Measurements from ENCODE around the gene CCDC12.

CCDC12 gene

GRCh38 chr3:46976326-46977190 lies at the start of gene CCDC12:
TSS of gene CCDC12 (minus strand) at chr3:46976745. CDS start at chr3:46976732, 13 bp downstream.
- DNase-seq, result peak; percentile 90

- no peak for DNase-seq
These were observed 48.4 kb upstream of the CCDC12 start for GRCh38 chr3:47024932-47025331.

DNA sequence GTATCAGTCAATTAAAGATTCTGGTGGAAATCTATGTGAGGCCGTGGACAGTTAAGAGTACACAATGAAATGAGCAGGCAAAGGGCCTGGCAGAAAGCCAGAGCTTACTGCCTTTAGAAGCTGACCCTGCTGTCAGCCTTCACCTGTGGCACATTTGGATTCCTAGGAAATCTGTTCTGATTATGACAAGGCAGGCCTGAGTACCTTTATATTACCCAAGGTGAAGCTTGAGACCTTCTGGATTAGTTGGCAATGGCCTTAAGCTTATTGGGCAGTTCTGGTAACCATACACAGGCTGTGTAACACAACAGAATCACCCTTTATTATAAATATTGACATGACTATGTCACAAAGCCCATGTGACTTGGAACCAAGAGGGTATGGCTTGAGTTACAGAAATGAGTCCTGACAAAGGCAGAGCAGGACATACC lies 46.1 kb upstream of the CCDC12 start:
- no peak for DNase-seq

DNA sequence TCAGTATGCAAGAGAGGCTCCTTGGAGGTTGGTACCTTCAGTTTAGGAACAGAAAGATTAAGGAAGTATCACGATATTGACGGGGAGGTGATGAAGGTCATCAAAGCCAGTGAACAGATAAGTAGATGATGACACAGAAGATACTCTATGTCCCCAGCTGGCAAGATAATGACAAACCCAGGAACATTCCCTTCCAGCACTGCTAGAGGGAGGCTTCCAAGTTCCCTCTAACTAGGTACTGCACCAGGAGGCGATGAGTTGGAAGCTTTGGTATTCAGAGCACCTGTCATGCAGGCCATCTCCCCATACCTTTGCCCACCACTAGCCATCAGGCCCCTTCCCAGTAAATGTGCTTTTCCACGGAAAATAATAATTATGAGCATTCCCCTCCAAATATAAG lies 43.8 kb upstream of the CCDC12 start:
- no peak for DNase-seq

DNA sequence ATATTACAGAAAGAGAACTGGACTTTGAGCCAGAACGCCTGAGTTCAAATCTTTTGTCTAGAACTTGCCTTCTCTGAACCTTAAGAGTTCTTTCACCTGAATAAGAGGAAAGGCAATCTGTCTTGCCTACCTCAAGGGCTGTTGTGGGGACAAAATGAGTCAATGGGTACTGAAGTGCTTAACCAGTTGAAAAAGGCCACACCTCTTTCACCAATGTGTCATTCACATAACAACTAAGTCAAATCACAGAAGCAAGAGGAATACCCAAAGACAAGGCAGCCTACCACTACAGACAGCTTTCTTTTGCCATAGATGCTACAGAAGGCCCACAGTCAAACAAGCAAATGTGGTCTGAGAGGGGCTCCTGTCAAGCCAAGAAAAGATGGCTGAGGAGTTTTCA lies 42.7 kb upstream of the CCDC12 start:
- DNase-seq, result no peak

DNA sequence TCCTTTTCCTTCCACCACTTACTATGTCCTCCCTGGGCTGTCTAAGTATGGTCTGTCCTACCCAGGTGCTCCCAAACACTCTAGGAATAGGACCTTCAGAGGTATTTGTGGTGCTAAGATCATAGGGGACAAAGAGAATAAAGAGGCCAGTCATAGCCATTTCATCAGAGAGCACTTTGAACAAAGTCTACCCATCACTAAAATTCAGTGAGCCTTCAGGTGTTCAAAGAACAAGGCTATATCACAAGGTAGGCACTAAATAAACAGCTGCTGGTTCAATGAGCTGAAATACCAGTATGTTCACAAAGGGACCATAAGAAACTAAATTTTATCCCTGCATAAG lies 41.7 kb upstream of the CCDC12 start:
- DNase-seq, result no peak

DNA sequence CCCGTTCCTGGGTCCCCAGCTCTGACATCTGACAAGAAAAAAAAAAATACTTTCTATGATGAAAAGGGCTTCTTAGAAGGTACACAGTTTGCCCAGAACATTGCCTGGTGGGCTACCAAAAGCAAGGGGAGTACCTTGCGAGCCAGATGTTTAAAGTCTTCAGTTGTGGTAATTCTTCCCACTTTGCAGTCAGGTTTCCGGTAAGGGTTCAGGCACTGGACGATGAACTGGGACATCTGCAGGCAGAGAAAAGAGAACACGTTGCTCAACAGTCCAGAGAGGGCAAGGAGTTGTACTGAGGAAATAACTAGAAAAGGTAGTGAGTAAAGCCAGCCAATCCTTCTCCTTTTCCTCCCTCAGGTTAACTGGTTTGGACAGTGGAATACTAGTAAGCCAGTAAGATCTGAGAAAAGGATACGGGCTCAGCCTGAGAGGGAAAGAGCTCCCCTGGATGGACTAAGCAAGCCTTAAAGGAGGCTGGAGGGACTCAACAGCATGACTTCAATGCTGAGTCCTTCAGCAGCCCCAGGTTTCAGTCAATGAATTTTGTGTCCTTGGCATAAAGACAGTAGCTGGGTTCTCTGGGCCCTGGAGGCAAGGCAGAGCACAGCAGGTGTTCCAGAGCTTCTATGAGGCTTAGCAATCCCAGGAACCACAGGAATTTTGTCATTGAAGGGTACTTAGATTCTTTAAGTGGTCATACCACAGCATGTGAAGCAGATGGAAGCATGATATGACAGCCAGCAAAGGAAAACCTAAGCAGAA lies 41.1 kb upstream of the CCDC12 start:
- no peak for DNase-seq

- DNase-seq, result no peak
These were observed 40.4 kb upstream of the CCDC12 start for GRCh38 chr3:47016934-47017435.

- DNase-seq, result no peak
These were observed 39.8 kb upstream of the CCDC12 start for GRCh38 chr3:47016086-47016933.

DNA sequence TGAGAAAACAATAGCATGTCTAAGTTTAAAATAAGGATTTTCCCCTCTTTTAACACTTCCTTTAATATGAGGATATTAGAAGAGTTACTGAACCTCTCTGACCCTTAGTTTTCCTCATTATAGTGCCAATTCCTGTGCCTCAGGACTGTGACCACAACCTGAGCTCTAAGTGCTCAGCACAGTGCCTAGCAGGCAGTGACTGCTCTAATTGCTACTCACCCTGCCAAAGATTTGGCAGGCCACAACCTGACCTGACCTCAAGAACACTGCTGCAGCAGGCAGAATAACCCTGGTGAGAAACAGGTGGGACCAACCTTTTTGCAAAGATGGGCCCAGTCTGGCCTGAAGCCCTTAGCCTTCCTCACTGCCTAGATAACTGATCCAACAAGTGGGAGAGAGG lies 38.6 kb upstream of the CCDC12 start:
- no peak for DNase-seq

DNA sequence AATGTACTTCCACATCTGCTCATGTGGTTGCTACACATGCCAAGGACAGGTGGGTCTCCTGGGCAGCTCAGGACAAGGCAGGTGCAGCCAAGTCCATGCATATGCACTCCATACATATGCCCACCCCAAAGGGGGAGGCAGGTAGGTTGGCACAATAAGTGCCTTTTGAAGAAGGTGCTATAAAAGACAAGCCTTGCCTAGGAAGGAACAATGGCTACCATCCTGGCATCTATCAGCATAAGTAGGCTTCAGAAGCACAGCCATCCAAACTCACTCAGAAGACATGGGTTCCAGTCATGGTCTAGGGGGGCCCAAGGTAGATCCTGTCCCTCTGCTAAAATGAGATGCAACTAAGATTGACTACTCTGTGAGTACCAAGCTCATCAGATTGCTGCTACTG lies 37.5 kb upstream of the CCDC12 start:
- DNase-seq, result no peak

DNA sequence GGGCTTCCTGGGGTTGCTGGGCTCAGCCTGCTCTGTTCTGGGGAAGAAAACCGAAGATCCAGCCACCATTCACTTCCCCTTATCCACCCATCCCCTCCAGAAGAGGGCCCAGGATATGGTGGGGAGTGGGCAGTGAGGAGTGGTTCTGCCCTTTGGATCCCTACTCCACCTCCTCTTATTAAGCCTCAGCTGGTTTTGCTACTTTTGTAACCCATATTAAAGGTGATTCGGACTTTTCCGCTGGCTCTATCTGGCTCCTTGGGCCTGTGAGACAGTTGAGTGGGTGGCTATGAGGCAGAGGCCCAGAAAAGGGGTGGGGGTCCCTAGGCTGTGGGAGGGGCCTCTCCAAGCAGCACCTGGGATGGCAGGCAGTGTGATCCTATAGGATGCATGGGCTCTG lies 36.7 kb upstream of the CCDC12 start:
- DNase-seq, result no peak

DNA sequence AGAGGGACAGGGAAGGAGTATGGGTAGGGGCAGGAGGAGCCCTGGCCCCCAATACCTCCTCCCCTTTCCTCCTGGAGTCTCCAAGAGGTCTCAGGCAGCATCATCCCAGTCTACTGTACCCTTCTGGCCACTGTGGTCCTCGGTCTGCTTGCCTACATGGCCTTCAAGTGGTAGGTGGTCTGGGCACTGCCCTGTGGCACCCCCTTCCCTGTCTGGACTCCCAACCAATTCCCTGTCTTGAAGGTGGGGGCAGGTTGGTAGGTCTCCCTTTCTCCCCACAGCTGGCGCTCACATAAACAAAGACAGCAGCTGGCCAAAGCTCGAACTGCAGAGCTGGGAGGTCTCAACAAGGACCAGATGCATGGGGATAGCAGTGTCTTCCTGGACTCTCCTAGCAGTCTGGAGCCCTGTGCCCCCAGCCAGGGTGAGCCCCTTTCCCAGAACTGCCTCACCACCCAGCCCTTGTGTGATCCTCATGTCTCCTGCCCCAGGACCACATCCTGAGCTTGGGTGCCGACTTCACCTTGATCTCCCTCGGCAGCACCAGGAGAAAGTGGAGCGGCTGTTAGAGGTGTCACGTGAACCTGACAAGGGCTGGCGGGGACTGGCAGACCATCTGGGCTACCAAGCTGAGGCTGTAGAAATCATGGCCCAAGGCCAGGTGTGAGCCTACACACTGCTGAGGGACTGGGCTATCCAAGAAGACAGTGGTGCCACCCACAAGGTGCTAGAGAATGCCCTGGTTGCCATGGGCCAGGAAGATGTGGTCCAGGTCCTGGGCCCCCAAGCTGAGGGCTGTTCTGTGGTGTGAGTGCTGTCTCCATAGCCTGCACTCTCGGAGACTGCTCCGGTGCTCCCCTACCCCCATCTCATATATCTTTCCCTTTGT lies 36.0 kb upstream of the CCDC12 start:
- no peak for DNase-seq

DNA sequence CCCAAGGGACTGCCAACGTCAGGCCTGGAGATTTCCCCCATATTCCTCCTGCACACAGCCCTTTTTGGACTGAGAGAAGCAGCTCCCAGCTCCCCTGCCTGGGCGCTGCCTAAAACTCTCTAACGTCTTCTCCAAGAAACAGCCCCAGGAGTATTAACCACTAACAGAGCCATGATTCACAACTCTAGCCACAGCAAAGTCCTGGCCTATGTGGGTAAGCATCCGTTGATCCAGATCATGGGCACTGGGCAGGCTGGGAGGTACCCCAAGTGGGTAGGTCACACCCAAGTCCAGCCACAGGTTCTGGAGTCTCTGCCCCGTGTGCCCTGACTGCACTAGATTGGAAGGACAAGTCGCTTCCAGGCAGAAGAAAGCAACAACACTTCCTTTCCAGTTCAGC lies 34.8 kb upstream of the CCDC12 start:
- no peak for DNase-seq

GRCh38 chr3:47010910-47011309 lies 34.4 kb upstream of the CCDC12 start:
- DNase-seq, result no peak

- no peak for DNase-seq
These were observed 33.7 kb upstream of the CCDC12 start for GRCh38 chr3:47010111-47010712.

DNA sequence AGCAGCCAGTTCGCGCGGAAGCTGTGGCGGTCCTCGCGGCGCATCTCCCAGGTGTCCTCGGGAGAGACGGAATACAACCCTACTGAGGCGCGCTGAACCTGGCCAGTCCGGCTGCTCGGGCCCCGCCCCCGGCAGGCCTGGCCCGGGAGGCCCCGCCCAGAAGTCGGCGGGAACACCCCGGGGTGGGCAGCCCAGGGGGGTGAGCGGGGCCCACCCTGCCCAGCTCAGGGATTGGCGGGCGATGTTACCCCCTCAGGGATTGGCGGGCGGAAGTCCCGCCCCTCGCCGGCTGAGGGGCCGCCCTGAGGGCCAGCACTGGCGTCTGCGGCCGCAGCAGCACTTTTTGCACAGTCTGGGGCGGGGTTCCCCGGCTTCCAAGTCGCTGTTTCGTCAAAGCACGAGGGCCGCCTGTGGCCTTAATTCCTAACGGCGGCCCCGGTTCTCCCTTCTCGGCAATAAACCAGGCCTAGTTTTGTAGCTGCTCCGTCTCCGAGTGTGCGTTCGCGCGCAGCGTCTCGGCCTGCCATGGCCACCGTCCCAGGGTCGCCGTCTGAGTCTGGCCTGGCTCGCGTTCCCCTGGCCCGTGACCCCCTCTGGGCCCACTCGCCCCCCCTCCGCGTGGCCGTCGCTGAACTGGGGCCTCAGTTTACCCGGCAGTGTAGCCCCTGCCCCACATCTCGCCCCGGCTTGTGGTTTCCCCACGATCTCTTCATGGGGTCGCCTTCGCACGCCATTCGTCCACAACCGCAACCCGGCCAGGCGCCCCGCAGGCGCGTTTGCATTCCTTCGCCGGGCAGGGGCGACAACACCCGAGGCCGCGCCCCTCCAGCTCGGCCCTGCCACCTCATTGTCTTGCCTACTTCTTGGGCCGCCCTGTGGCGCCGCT lies 32.9 kb upstream of the CCDC12 start:
- DNase-seq, result peak; percentile 38

DNA sequence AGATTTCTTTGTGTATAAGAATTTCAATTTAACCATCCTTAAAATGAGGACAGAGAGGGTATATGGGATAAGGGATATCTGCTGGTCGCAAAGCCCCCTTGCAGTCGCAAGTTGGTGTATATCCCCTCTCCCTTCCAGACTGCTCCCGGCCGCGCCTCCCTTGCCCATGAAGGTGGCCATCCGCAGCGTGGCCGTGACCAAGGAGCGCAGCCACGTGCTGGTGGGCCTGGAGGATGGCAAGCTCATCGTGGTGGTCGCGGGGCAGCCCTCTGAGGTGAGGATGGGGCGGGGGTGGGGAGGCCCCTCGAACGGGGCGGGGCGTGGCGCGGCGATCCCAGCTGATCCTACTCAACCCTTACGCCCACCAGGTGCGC lies 32.3 kb upstream of the CCDC12 start:
- no peak for DNase-seq

- DNase-seq, result no peak
These were observed 31.8 kb upstream of the CCDC12 start for GRCh38 chr3:47008234-47008796.

Data from NCI-H1048 (cell line).